NCI-H345 treated with DMSO at 0.1 percent for 48 hours (cell line): ENCODE measurements around the gene SKA3.

Source experiments
- DNase-seq: peaks from one replicate; lab custom pipeline; 2025; ENCODE audit not compliant: unreplicated experiment; lab: John Stamatoyannopoulos, UW

The SKA3 gene

GRCh38 chr13:21117104-21117809 is 59.1 kb downstream of the SKA3 start:
- no peak for DNase-seq

DNA sequence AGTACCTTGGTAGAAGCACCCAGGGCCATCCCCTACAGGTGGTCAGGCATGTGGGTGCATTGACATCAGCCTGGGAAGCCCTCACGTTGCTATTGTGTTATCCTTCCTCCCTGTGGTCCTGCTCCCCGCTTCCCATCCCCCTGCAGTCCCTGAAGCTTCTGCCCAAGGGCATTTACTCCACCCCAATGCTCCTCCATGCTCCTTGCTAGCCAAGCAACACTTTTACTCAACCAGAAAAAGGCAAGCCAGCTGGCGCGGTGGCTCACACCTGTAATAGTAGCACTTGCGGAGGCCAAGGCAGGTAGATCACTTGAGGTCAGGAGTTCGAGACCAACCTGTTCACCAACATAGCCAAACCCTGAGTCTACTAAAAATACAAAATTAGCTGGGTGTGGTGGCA is 60.2 kb downstream of the SKA3 start:
- DNase-seq: no peak

DNA sequence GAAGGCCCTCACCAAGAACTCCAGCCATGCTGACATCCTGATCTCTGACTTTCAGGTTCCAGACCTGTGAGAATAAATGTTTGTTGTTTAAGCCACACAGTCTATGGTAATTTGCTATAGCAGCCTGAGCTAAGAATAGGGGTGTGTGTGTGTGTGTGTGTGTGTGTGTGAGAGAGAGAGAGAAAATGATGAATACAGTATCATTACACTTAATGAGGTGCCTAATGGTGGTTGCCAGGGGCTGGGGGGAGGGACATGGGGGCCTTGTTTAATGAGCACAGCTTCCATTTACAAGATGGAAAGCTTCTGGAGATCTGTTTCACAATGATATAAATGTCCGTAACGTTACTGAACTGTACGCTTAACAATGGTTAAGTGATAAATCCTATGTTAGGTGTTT is 61.1 kb downstream of the SKA3 start:
- no peak for DNase-seq

- DNase-seq: no peak
Observed at GRCh38 chr13:21111546-21111945, 64.8 kb downstream of the SKA3 start.

DNA sequence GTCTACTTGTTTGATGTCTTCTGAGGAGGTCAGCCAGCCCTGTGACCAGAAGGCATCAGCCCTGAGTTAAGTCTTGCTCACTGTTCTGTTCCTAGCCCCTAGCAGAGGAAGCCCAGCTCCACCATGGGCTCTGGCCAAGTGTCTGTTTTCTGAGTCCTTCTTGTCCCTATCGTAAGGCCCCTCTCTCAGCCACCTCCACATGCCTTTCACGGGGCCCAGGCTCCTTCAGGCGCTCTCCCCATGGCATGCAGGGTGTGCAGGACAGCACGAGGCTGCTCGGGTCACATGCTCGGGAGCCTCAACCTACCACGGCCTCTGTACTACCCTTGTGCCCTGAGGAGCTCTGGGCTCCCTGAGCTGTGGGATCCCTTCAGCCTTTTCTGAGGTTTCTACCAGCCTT is 67.2 kb downstream of the SKA3 start:
- DNase-seq: no peak

DNA sequence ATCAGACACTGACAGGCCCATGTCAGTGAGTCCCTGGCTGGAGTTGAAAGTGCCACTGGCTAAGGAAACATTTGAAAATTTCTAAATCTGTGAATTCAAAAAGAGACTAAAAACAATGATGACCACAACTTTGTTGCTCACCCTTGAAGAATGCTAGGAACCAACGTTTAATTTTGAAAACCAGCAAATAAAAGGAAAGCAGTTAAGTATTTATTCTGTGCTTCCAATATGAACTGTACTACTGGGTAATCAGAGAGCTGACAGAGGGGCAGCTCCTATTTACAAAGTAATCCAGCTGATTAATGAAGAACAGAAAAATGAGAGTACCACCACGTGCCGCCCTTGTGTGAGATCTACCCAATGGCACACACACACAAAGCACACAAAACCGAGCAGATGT is 70.3 kb downstream of the SKA3 start:
- no peak for DNase-seq

- DNase-seq: no peak
Observed at GRCh38 chr13:21104199-21105019, 71.9 kb downstream of the SKA3 start.
